ENCODE data around the gene HEBP2. TPM values are rescaled to one million over a fixed set of nuclear protein-coding genes. Genes with fewer than 3 reads are reported as not detected.

Gene HEBP2
- total and polyA plus RNA-seq, 2 of the 13 experiments (the other 11 are each of a cell fraction or from before 2014, with no cell fraction given), result 16.0 to 72.8 TPM

DNA sequence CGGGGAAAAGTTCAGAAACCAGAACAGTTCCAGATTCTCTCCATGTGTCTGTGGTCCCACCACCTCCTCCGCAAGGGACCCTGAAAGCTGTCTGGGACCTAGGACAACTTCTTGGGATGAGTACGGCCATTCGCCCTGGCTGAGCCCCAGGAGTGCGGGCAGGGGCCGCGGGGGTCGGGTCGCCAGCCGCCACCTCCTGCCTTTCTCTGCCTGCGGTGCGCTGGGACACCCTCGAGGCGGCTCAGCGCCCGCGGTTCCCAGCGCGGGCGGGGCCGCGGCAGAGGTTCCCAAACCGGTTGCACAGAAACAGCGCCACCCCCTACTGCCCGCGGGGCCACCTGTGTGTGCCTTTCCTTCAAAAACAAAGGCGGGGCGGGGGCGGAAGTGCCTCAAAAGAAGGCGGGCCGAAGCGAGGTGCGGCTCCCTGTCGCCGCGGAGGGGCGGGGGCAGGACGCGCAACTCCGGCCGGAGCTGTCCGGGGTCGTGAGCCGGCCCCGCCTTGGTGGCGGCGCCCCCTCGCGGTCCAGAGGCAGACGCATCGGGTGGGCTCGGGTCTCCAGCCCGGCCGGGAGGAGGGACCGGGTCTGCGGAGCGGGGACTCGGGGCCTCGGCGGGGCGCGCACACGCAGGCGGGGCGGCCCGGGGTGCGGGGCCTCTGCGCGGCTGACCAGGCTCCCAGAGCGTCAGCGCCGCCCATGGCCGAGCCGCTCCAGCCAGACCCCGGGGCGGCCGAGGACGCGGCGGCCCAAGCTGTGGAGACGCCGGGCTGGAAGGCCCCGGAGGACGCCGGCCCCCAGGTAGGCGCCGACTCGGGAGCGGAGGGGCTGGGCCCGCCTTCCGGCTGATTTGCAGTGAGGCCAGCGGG, at the start of gene HEBP2 (continued):
- TF ChIP-seq, protein P1, sequence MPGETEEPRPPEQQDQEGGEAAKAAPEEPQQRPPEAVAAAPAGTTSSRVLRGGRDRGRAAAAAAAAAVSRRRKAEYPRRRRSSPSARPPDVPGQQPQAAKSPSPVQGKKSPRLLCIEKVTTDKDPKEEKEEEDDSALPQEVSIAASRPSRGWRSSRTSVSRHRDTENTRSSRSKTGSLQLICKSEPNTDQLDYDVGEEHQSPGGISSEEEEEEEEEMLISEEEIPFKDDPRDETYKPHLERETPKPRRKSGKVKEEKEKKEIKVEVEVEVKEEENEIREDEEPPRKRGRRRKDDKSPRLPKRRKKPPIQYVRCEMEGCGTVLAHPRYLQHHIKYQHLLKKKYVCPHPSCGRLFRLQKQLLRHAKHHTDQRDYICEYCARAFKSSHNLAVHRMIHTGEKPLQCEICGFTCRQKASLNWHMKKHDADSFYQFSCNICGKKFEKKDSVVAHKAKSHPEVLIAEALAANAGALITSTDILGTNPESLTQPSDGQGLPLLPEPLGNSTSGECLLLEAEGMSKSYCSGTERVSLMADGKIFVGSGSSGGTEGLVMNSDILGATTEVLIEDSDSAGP (CRISPR knock-in tag; IDR thresholded peaks at IDR 0.05; ENCODE audit: borderline replicate concordance), result peak; percentile 86
- TF ChIP-seq, protein P2, sequence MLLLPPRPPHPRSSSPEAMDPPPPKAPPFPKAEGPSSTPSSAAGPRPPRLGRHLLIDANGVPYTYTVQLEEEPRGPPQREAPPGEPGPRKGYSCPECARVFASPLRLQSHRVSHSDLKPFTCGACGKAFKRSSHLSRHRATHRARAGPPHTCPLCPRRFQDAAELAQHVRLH (CRISPR knock-in tag; IDR thresholded peaks at IDR 0.05; ENCODE audit: borderline replicate concordance, low read depth), result peak; percentile 64; the same call in 1 of the 2 replicates
- no peak for TF ChIP-seq ZNF143 (CRISPR knock-in tag; IDR thresholded peaks at IDR 0.05)
- peak; percentile 85 for TF ChIP-seq SNAPC2 (CRISPR knock-in tag; IDR thresholded peaks at IDR 0.05)
- peak in 1 of 2 experiments; percentile 87; a peak in 2 of 4 replicates for TF ChIP-seq KLF16 (CRISPR knock-in tag; IDR thresholded peaks at IDR 0.05)
- TF ChIP-seq ZNF101 (CRISPR knock-in tag; IDR thresholded peaks at IDR 0.05; ENCODE audit: borderline replicate concordance, low read depth), result no peak
- TF ChIP-seq, protein P3, sequence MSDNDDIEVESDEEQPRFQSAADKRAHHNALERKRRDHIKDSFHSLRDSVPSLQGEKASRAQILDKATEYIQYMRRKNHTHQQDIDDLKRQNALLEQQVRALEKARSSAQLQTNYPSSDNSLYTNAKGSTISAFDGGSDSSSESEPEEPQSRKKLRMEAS (IDR thresholded peaks at IDR 0.05), result peak; percentile 90
- peak; percentile 92 for TF ChIP-seq POGZ (CRISPR knock-in tag; IDR thresholded peaks at IDR 0.05)
- TF ChIP-seq DNMT3B (CRISPR knock-in tag; conservative IDR thresholded peaks at IDR 0.05), result no peak
- peak; percentile 68 for TF ChIP-seq ZNF354B (CRISPR knock-in tag; IDR thresholded peaks at IDR 0.05)
- TF ChIP-seq, protein P4, sequence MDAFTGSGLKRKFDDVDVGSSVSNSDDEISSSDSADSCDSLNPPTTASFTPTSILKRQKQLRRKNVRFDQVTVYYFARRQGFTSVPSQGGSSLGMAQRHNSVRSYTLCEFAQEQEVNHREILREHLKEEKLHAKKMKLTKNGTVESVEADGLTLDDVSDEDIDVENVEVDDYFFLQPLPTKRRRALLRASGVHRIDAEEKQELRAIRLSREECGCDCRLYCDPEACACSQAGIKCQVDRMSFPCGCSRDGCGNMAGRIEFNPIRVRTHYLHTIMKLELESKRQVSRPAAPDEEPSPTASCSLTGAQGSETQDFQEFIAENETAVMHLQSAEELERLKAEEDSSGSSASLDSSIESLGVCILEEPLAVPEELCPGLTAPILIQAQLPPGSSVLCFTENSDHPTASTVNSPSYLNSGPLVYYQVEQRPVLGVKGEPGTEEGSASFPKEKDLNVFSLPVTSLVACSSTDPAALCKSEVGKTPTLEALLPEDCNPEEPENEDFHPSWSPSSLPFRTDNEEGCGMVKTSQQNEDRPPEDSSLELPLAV (CRISPR knock-in tag; conservative IDR thresholded peaks at IDR 0.05; ENCODE audit: low read depth), result no peak
- peak; percentile 49; the same call in 1 of the 2 replicates for TF ChIP-seq ZNF644 (CRISPR knock-in tag; IDR thresholded peaks at IDR 0.05; ENCODE audit: low read depth)
- TF ChIP-seq EP300 (IDR thresholded peaks at IDR 0.05; ENCODE audit: low read depth in 2 of 2, low read length in 2 of 2), result peak; percentile 28 to 58; a peak in 3 of 4 replicates
- no peak; the same call in 1 of the 2 replicates for TF ChIP-seq EP300 (CRISPR knock-in tag; IDR thresholded peaks at IDR 0.05; ENCODE audit: borderline replicate concordance)
- TF ChIP-seq ZNF616 (CRISPR knock-in tag; IDR thresholded peaks at IDR 0.05; ENCODE audit: low read depth), result no peak
- TF ChIP-seq GPN1 (CRISPR knock-in tag; IDR thresholded peaks at IDR 0.05; ENCODE audit: borderline replicate concordance), result no peak
- no peak for TF ChIP-seq HNRNPH1 (optimal IDR thresholded peaks at IDR 0.05; ENCODE audit: low read depth, low read length)
- TF ChIP-seq XBP1 (CRISPR knock-in tag; IDR thresholded peaks at IDR 0.05), result no peak
- 0 out of 2 replicates have a peak, but pooled peaks have one; percentile 77 for TF ChIP-seq SMAD9 (CRISPR knock-in tag; IDR thresholded peaks at IDR 0.05)
- TF ChIP-seq ZBTB20 (CRISPR knock-in tag; IDR thresholded peaks at IDR 0.05; ENCODE audit: borderline replicate concordance, low read depth), result peak; percentile 65; the same call in 1 of the 2 replicates
- peak; percentile 36; the same call in 1 of the 2 replicates for TF ChIP-seq PAX8 (CRISPR knock-in tag; IDR thresholded peaks at IDR 0.05; ENCODE audit: borderline replicate concordance)
- no peak for TF ChIP-seq ZNF468 (CRISPR knock-in tag; IDR thresholded peaks at IDR 0.05)
- peak; percentile 90; the same call in 1 of the 2 replicates for TF ChIP-seq ZNF34 (CRISPR knock-in tag; IDR thresholded peaks at IDR 0.05; ENCODE audit: borderline replicate concordance)
- TF ChIP-seq ZNF430 (CRISPR knock-in tag; IDR thresholded peaks at IDR 0.05), result peak; percentile 58; the same call in 1 of the 2 replicates
- peak; percentile 79; the same call in 1 of the 2 replicates for TF ChIP-seq ZSCAN12 (CRISPR knock-in tag; IDR thresholded peaks at IDR 0.05)
- peak; percentile 54; the same call in 1 of the 2 replicates for TF ChIP-seq HNRNPL (IDR thresholded peaks at IDR 0.05; ENCODE audit: low read depth, low read length)
